ENCODE measurements around the gene TRIM8.
"Not testable (repeated sequence)": the region's sequence is repeated elsewhere in the genome, so short reads cannot be mapped to it uniquely, and the experiment has no call there.

TRIM8 gene

DNA sequence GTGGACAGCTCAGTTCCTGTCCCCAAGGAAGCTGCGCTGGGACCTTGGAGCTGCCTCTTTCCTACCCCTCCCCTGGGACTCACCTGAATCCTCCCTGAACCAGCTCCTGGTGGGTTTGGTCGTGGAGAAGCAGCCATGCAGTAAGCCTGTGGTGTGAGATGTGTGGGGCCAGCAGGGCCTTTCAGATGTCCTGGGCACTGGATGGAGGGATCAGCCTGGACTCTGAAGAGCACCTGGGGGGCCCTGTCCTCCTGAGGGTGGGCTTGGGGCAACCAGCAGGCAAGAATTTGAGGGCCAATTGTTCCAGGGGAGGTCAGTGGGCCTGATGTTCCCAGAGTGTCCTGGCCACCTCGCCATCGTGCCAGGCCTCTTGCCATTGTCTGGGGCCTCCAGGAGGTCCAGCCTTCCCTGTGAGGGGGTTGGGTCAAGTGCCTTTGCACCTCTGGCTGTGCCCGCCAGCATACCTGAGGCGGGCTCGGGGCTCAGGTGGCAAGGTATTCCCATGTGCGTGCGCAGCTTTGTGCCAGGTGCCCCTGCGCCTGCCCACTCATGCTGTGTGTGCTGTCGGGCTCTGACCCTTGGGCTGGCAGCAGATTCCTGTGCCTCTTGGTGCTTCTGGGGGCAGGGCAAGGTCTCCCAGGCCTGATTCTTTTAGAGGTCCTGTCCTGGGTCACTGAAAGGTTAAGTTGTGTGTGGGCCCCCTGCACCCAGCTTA lies 7.3 kb downstream of the TRIM8 start:
- no peak for DNase-seq

DNA sequence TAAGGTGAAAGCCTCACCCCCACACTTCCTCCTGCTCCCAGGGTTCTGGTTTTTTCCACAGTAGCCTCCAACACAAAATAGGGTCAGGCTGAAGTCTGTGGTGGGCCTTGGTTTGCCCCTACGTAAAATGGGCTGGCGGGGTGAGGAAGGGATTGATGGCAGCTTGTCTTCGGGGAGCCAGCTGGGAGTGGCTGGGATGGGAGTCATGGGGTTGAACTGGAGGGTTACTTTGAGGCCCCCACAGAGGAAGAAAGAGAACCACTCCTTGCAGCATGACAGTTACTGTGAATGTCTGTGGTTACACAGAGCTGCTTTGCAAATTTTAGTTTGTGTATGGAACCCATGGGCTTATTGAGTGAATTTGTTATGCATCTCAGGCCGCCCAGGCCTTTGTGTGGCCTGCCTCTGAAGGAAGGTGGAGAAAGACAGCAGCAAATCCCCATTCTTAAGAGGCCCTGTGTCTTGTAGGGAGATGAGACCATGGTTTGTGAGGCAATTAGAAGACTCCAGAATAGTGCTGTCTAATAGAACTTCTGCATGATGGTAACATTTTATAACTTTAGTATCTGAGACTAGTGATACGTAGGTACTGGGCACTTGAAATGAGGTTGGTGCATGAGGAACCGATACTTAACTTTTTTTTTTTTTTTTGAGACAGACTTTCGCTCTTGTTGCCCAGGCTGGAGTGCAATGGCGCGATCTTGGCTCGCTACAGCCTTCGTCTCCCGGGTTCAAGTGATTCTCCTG lies 8.1 kb downstream of the TRIM8 start:
- no peak for DNase-seq

DNA sequence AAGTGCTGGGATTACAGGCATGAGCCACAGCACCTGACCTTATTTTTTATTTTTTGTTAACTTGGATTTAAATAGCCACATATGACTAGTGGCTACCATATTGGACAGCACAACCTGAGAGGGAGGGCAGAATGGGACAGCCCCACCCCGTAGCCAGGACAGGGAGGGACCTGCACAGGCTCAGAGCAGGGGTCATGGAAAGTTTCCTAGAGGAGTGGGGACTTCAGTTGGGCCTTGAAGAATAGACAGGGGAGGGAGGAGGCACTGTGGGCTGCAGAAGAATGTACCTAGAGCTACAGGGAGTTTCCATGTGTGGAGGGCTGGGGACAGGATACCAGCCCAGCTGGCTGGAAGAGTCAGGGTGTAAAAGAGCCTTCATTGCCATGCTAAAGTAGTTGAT lies 8.8 kb downstream of the TRIM8 start:
- DNase-seq, result no peak

DNA sequence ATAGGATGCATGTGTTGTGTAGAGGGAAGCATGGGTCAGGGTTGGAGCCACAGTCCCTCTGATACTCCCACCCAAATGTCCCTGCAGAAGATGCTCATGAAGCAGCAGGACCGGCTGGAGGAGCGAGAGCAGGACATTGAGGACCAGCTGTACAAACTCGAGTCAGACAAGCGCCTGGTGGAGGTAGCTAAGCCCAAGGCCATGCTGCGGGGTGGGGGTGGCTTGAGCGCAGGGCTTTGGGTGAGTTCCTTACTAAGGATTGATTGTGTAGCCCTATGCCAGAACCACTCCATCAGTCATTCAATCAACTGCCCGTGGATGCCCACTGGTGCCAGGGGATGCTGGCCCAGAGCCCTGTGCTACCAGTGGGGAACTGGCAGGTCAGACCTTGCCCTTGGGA lies 10.3 kb downstream of the TRIM8 start:
- DNase-seq, result no peak

DNA sequence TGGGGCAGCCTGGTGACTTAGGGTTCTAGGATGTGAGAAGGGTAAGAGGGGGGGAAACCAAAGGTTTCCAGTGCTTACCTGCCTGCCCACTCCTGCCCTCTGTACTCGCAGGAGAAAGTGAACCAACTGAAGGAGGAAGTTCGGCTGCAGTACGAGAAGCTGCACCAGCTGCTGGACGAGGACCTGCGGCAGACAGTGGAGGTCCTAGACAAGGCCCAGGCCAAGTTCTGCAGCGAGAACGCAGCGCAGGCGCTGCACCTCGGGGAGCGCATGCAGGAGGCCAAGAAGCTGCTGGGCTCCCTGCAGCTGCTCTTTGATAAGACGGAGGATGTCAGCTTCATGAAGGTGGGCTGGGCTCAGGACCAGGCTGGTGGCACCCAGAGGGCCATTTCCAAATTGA lies 10.7 kb downstream of the TRIM8 start:
- DNase-seq, result no peak

DNA sequence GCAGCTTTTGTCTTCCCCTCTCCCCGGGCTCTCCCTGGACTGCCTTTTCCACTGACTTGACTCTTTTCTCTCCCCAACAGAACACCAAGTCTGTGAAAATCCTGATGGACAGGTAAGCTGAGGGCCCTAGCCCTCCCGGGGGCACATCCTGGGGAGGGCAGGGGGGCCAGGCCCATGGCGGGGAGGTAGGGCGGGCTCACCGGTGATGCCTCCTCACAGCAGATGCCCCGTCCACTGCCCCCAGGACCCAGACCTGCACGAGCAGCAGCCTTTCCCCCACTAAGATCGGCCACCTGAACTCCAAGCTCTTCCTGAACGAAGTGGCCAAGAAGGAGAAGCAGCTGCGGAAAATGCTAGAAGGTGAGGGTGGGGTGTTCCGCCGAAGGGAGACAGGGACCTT lies 11.7 kb downstream of the TRIM8 start:
- DNase-seq, result no peak

DNA sequence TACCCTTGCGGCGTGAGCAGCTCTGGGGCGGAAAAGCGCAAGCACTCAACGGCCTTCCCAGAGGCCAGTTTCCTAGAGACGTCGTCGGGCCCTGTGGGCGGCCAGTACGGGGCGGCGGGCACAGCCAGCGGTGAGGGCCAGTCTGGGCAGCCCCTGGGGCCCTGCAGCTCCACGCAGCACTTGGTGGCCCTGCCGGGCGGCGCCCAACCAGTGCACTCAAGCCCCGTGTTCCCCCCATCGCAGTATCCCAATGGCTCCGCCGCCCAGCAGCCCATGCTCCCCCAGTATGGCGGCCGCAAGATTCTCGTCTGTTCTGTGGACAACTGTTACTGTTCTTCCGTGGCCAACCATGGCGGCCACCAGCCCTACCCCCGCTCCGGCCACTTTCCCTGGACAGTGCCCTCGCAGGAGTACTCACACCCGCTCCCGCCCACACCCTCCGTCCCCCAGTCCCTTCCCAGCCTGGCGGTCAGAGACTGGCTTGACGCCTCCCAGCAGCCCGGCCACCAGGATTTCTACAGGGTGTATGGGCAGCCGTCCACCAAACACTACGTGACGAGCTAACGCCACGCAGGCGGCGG lies 12.6 kb downstream of the TRIM8 start:
- no peak for DNase-seq

DNA sequence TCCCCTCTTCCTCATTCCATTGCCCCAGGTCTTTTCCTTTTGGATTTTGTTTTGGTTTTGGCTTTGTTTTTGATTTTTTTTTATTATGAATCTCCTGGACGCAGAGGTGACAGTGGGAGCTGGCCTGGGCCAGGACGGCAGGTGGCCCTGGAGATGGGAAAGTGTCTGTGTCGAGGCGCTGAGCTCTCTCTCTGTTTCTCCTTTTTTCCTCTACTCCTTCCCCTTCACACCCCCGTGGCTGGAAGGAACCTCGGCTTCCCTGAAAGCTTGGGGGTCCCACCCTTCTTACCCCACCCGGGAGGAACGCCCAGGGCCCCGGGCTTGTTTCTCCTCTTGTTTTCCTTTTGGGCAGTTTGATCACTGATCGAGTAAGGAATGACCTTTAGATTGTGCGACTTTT lies 13.2 kb downstream of the TRIM8 start:
- DNase-seq, result no peak

DNA sequence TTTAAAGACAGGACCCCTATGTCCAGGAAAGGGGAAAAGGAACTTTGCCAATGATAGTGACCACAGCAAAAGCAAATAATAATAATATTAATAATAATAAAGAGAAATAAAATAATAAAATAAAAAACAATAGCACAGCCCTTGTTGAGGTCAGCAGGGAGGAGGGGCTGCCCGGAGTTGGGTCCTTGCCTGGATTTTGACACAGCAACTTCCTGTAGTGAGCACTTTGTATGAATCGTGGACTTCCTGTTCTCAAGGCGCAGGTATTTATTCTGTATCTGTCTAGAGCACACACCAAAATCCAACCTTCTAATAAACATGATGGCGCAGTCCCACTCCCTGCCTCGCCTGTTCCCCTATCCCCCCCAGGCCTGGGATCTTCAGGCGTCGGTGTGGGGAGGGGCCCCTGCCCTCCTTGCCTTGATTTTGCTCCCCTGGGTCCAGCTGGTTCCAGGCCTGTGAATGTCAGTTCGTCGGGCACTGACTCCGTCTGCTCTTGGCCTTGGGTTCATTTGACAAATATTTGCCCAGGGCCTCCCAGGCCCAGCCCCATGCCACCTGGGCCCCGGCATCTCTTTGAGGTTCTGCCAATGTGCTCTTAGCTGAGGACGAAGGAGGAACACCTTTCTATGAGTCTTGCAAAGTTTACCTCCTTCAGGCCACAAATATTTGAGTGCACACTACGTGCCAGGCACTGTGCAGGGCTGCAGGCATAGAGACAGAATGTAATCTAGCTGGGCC lies 13.9 kb downstream of the TRIM8 start:
- DNase-seq, result no peak

DNA sequence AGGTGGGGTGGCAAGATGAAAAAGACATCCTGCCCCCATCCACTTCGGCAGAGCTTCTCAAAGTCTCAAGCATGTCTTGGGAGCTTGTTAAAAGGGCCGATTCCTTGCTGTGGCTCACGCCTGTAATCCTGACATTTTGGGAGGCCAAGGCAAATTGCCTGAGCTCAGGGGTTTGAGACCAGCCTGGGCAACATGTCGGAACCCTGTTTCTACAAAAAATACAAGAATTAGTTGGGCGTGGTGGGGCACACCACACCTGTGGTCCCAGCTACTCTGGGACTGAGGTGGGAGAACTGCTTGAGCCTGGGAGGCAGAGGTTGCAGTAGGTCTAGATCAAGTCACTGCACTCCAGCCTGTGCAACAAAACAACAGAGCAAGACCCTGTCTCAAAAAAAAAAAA lies 14.5 kb downstream of the TRIM8 start:
- DNase-seq, result no peak

DNA sequence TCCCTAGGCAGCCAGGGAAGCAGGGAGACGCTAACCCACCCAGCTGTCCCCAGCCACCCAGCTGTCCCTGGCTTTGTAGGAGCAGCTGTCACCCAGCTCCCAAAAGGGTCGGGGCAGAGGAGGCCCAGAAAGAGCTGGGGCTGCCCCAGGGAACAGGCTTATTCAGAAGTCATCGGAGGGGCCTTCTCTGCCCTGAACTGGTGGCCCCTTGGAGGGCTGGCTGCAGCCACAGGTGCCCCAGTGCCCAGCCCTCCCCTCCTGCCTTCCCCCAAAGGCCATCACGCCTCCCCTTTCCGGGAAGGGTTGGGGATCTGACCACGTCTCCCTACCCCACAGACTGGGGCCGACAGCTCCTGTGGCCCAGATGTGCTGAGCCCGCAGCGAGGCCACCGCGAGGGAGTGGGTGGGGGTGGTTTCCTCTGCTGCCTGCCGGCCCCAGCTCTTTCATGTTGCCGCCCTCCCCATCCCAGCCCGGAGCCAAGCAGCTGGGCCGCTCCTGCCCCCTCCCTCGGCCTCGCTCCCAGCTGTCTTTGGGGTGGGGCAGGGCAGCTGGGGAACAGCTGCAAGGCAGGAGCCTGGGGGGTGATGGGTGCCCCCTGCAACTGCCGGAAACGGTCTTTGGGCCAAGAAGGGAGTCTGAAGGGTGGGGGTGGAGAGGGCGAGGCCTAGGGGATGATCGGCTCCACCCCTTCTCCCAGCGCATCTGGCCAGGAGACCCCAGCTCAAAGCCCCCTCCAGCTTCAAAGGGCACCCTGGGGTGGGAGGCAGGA lies 16.8 kb downstream of the TRIM8 start:
- DNase-seq, result no peak

DNA sequence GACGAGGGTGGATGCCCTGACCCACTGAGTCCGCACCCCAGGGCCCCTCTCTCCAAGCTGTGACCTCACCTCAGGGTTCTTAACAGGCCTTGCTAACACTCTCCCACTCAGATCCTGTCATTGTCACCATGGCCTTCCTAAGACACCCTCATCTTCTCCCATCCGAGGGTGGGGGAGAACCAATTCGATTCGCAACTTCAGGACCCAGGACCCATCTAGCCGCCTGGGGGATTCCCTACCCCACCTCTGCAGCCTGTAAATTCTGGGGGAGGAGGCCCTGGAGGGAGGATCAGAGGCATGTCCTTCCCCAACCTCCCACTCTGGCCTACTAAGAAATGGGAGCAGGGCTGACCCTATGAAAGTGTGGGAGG lies 17.4 kb downstream of the TRIM8 start:
- DNase-seq, result no peak

DNA sequence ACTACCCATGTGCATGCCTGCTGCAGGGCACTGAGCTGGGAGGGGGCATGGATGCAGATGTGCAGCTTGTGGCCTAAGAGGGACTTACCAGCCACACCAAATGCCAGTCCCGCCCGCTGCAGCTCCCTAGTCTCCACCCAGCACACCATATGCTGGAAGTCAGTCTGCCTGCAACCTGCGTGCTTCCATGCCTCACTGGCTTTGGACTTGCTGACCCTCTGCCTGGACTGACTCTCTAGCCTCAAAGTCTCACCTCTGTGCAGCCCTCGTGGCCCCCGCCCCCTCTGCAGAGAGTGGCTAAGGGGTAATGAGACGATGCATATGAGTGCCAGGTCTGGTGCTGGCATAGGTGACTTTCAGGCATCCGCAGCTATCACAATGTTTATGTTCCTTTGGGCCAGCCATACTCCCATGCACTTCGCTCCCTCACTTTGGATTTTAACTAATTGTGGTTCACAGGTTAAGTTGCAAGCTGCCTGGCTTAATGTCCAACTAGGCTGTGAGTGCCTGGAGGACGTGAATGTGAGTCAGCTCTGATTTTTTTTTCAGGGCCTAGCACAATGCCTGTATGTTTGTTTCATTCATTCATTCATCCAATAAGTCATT lies 21.7 kb downstream of the TRIM8 start:
- no peak for DNase-seq

DNA sequence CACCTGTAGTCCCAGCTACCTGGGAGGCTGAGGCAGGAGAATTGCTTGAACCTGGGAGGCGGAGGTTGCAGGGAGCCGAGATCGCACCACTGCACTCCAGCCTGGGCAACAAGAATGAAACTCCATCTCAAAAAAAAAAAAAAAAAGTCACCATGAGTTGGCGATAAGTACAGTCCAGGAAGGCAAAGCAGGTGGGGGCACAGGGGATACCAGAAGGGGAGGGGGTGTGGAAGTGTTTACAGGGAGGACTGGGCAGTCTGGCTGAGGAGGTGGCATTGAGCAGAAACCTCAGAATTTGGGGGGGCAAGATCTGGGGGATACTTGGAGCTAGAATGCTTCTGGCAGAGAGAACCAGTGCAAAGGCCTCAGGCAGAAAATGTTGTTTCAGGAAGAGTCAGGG lies 23.1 kb downstream of the TRIM8 start:
- DNase-seq, result not testable (repeated sequence)

DNA sequence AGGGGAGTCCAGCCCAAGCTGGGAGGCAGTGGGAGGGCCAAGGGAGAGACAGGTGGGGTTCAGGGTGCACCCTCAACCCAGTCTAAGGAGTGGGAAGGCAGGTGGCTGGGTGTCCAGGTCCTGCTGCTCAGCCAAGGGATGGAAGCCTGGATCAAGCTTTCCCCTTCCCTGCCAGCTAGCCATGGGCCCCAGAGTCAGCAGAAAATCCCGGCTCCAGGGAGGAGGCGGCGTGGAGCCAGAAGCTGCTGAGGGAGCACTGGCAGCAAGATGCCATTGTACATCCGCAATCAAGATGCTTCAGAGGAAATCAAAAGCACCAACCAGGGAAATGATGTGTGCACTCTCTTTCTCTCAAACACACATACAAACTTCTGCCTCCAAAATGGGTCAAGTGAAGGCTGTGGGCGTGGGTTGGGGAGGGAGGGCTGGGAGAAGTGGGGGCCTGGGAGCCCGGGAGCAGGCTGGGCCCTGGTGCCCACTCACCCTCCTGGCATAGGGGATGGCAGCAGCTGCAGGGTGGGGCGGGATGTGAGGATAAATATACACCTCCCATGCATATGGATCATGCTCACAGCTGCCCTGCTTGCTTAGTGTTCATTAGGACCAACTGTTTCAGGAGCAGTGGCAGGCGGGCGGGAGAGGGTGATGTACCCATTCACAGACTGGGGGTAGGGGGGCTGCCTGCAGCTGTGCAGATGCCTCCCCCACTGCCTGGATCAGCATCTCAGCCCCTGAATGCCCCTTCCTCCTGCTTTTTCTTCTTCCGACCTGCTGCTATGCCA lies 24.2 kb downstream of the TRIM8 start:
- no peak for DNase-seq

DNA sequence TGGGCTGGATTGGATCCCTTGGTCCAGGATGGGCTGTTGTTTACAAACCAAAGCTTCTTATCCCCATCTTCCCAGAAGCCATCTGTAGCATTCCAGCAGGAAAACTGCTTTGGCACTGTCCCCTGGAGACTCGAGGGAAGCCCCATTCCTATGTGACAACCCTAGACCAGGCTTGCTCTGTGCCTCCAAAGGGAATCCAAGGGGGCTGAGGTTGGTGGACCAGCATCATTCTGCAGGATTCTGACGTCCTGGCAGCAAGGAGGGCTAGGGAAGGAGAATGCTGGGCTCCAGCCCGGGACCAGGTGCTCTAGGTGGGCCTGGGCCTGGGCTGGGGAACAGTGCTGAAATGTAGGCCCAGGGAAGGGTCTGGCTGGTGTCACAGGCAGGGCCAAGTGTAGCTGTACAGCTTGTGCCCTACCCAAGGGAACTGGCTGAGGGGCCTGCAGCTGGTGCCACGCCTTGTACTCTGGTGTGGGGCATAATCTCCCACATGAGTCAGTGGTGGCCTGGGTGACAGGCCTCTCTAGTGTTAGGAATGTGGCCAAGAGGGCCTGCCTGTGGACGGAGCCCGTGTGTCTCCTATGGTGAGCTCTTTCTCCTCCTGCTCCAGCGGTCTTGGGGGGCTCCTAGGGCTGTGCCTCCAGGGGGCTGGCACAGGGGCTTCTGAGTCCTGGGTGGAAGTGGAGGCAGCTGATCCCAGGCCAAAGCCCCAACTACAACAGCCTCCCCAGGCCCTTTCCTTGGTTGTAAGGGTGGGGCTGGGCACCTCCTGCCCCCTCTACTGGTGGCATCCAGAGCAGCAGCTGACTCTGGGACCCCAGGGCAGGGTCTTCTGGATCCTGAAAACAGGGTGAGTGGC lies 25.2 kb downstream of the TRIM8 start:
- no peak for DNase-seq

DNA sequence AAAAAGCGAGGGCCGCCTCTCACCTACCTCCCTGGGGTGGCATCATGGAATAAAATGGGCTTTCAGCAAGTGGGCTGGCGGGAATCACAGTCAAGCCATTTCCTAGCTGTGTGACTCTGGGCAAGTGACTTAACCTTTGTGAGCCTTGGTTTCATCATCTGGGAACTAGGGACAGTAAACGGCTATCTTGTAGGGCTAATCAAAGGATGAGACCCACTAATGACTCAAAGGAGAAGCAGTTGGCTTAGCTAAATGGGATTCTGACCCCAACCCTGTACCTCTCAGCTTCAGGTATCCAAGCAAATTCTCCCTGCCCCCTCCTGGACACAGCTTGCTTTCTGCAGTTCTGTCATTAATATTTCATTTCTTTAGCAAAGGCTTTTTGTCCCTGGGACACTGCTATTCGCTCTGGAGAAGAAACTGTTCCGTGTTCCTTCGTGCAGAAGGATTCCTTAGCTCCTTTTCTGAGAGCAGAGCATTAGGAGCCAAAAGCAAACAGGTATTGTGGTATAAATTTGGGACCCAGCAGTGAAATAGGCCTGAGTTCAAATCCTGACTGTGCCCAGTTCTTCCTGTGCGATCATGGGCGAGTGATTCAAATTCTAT lies 25.9 kb downstream of the TRIM8 start:
- no peak for DNase-seq

DNA sequence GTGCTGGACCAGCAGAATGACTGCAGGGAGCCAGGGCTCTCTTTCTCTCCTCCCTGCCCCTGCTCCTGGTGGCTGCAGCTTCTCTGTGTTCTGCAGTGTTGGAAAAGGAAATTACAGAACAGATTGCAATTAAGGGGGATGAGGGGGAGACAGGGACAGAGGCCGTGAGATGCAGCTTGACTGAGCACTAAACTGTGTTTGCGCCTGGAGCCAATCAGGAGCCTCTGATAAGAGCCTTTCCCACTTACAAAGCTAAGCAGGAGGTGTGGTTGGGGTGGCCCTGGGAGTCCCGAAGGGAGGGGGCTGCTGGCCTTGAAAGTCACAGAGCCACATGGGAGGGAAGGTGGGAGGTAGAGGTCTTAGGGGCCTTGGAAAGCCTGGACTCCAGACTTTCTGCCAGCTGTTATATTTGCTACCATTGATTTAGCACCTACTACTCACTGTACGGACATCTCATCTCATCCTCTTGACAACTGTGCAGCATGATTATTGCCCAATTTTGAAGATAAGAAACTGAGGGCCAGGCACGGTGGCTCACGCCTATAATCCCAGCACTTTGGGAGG lies 26.7 kb downstream of the TRIM8 start:
- DNase-seq, result no peak

DNA sequence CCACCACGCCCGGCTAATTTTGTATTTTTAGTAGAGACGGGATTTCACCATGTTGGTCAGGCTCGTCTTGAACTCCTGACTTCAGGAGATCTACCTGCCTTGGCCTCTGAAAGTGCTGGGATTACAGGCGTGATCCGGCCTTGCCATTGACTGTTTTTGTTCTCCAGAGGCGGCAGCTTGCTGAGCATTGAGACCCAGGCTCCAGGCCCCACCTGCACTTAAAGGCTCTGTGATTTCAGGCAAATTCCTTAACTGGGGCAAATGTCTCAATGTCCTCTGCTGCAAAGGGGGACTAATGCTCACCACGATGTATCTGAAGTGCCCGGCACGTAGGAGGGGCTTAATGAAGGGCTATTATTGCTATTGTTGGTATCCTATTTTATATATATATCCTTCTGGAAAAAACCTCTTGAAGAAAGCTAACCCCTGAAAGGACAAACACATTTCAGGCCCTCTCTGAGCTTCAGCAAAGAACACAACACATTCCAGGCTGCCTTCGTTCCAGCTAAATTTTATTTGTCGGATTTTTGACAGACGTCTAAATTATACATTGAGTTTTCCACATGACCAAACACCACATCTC lies 29.0 kb downstream of the TRIM8 start:
- DNase-seq, result no peak
